Right renal pelvis (tissue), 4 donors: ENCODE results near the gene FGF18. TPM values are rescaled to one million over a fixed set of nuclear protein-coding genes. Genes with fewer than 3 reads are reported as not detected.

Experiments used
- DNase-seq, 4 donors: peaks; one replicate each; pipeline ENCODE4 v3.0.0-alpha.2; 2013; ENCODE audit warnings: low read depth in 4 of 4, low spot score in 3 of 4, missing footprints in 1 of 4
- polyA plus RNA-seq, 4 donors: library from polyadenylated mRNA; unstranded; fragments of 120-200 nt; gene quantifications; one replicate each; pipeline ENCODE4 v1.2.1, GENCODE V29; 2013; ENCODE audit not compliant: insufficient read length in 4 of 4

FGF18 gene
- polyA plus RNA-seq, 4 donors, result 0.37 to 1.0 (median 0.41) TPM

- DNase-seq, result no peak
These were observed 2.1 kb downstream of the FGF18 start for GRCh38 chr5:171421331-171422262.

- no peak for DNase-seq
These were observed 3.0 kb downstream of the FGF18 start for GRCh38 chr5:171422495-171422894.

GRCh38 chr5:171422902-171423663 is 3.6 kb downstream of the FGF18 start:
- no peak for DNase-seq

GRCh38 chr5:171424726-171425125 is 5.3 kb downstream of the FGF18 start:
- no peak for DNase-seq

- DNase-seq, result no peak
These were observed 6.3 kb downstream of the FGF18 start for GRCh38 chr5:171425596-171426244.

- DNase-seq, result no peak
These were observed 6.8 kb downstream of the FGF18 start for GRCh38 chr5:171426266-171426665.

GRCh38 chr5:171426680-171427079 is 7.2 kb downstream of the FGF18 start:
- DNase-seq, result no peak

GRCh38 chr5:171427318-171428167 is 8.1 kb downstream of the FGF18 start:
- DNase-seq, result no peak

GRCh38 chr5:171428168-171428696 is 8.8 kb downstream of the FGF18 start:
- DNase-seq, result no peak

- DNase-seq, result no peak
These were observed 9.5 kb downstream of the FGF18 start for GRCh38 chr5:171428809-171429542.

- no peak for DNase-seq
These were observed 10.1 kb downstream of the FGF18 start for GRCh38 chr5:171429543-171429910.

- DNase-seq, result no peak
These were observed 11.9 kb downstream of the FGF18 start for GRCh38 chr5:171431251-171431777.

- no peak for DNase-seq
These were observed 12.6 kb downstream of the FGF18 start for GRCh38 chr5:171432076-171432475.

GRCh38 chr5:171432583-171433351 is 13.3 kb downstream of the FGF18 start:
- DNase-seq, result no peak

GRCh38 chr5:171433352-171433698 is 13.9 kb downstream of the FGF18 start:
- DNase-seq, result no peak

- DNase-seq, result no peak
These were observed 14.7 kb downstream of the FGF18 start for GRCh38 chr5:171433982-171434676.

GRCh38 chr5:171434874-171435273 is 15.4 kb downstream of the FGF18 start:
- DNase-seq, result no peak

- no peak for DNase-seq
These were observed 16.5 kb downstream of the FGF18 start for GRCh38 chr5:171435908-171436307.
